Cortex of kidney (tissue), 1 donor: ENCODE results near the gene STAC3.

ENCODE experiments used
- DNase-seq: peaks from one replicate; lab custom pipeline; 2025; lab: John Stamatoyannopoulos, UW

The STAC3 gene

DNA sequence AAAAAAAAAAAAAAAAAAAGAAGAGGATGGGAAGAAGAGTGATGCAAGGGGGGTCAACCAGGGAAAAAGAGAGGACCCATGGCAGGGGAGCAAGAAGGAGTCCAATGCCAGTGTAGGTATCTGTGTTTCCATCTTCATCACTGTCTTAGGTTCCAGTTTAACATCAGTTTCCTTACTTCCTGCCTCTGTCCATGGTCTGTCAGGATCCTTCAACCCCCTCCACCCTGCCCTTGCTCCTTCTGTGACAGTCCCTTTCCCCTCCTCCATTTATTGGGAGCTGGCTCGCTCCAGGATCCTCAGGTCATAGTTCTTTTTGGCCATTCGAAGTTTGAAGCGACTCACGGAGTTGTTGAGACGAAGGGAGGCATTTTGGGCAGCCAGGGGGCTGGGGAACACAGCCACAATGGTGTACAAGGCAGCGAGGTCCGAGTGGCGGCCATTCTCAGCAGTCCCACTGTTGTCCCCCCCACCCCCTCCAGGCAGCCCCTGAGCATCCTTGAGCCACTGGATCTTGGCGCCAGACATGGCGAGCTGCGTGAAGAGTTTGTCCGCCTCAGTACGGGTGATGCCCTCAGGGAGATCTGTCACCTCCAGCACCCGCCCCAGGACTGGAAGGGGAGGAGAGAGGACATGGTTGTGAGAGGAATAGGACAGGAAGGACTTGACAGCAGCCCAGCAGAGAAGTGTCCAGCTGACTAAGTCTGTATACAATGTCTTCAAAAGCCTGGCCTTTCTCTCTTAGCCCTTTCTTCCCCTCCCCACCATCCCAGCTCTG is 3.7 kb upstream of the STAC3 start:
- DNase-seq, result no peak

DNA sequence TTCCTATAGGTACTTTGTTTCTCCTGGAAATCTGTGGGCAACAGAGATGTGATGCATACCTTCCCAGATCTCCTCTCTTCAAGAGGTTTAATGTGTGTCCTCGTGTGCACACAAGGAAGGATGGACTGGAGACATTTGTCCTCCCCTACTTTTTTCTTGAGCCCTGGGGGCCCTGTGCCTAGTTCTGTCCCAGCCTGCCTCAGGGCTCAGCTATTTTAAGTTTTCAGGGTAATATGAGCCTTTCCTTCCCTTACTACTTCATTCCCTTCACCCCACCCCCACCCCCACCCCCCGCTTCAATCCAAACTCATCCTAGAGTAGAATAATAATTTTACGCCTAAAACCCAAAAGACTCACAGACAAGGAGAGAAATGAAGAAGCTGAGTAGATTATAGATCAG is 446 bp downstream of the STAC3 start:
- DNase-seq, result no peak

DNA sequence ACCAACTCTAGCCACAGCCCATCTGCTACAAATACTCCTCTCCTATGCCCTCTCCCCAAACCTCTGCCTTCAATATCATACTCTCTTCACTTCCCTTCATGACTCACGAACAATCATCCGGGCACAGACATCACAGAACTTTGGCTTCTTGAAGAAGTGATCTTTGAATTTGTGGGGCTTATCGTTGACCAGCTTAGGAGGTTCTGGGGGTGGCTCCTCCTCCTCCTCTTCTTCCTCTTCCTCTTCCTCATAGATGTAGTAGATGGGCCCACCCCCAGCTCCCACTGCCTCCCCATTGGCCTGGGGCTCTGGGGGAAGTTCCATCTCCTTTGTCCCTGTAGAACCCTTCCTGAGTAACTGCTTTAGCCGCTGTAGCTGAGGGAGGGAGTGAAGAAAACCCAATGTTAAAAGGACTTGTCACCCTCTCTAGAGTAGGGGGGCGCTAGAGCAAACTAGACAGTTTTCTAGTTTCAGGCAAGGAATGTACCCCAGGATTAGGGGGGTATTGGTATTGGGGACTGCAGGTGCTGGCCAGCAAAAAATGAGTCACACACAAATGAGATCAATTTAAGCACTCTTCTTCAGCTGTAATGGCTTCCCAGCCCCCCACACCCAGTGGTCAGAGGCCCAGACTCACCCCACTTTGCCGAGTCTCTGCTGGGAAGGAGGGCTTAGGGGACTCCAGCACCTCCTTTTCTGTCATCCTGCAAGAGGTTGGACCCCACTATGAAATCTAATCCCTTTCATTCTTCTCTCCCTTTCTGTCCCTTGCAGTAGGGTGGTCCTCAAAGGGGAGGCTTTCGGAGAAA is 1.8 kb downstream of the STAC3 start:
- no peak for DNase-seq

DNA sequence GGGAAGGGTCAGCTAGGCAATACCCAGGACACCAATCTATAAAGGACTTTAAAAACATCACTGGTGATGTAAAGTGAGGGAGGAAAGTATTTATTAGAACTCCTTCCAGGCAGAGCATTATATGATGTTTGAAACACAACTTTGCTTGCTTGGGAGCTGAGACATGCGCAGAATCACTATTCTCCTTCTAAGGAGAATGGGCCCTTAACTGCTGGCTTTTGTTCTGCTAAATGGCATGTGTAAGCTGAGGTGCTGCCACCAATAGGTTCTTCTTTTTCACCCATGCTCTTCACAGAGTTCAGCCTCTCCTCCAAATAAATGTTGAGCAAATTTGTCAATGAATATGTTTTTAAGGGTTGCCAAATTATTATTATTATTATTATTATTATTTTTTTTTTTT is 3.9 kb downstream of the STAC3 start:
- no peak for DNase-seq

- DNase-seq, result no peak
Observed at GRCh38 chr12:57244312-57244696, 6.7 kb downstream of the STAC3 start.

- DNase-seq, result no peak
Observed at GRCh38 chr12:57243521-57244311, 7.3 kb downstream of the STAC3 start.

GRCh38 chr12:57242691-57243454 is 8.1 kb downstream of the STAC3 start:
- no peak for DNase-seq

GRCh38 chr12:57242329-57242690 is 8.7 kb downstream of the STAC3 start:
- no peak for DNase-seq

- no peak for DNase-seq
Observed at GRCh38 chr12:57241402-57242310, 9.3 kb downstream of the STAC3 start.

DNA sequence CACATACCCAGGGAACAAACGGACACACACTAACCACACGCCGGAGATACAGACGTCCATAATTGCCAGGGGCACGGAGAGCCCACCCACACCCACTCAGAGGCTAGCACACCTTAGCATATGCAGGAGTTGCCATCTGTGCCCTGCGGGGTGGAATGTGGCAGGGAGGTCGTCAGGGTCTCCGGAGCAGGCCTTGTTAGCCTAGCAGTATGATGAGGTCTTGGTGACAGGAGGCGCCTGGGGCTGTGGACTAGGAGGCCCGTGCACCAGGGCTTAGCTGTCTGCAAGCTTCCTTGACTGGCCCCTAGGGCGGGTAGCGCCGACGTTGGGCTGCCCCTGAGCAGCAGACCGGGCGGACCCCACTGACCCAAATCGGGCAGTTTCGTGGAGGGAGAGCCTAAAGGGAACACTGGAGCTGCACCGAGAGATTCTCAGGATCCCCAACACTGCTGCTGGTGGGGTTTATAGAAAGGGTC is 10.0 kb downstream of the STAC3 start:
- no peak for DNase-seq

DNA sequence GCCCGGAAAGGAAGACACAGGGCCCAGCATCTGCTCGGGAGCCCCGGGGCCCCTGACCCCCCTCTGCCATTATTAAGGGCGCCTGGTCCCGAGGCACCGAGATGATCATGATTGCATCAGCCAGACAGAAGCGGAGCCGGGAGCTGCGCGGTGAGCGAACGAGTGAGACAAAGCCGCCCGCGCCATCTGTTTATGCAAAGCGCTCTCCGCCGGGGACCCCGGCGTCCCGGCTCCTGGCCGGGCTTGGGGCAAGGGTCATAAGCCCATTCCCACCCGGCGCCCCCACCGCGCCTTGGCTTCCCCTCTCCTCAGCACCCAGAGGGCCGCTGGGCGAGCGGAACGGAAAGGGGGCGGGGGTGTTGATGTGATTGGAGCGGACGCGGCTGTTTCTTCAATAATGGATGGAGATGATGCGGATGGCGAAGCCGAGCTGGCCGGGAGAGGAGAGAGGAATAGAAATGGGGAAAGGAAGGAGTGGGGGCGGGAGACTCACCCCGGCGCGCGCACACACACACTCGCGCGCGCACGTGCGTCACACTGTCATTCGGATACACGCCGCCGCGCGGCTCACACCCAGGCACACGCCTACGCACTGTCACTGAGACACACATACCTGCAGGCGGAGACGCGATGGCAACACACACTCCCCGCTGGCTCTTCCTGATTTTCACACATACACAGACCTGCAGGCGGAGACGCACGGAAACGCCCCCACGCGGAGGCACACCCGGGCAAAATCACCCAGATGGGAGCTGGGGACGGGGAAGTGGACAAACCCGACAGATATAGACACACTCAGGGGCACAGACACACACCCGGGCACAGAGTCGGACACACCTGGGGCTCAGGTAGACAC is 10.7 kb downstream of the STAC3 start:
- no peak for DNase-seq

- no peak for DNase-seq
Observed at GRCh38 chr12:57239587-57240065, 11.4 kb downstream of the STAC3 start.

DNA sequence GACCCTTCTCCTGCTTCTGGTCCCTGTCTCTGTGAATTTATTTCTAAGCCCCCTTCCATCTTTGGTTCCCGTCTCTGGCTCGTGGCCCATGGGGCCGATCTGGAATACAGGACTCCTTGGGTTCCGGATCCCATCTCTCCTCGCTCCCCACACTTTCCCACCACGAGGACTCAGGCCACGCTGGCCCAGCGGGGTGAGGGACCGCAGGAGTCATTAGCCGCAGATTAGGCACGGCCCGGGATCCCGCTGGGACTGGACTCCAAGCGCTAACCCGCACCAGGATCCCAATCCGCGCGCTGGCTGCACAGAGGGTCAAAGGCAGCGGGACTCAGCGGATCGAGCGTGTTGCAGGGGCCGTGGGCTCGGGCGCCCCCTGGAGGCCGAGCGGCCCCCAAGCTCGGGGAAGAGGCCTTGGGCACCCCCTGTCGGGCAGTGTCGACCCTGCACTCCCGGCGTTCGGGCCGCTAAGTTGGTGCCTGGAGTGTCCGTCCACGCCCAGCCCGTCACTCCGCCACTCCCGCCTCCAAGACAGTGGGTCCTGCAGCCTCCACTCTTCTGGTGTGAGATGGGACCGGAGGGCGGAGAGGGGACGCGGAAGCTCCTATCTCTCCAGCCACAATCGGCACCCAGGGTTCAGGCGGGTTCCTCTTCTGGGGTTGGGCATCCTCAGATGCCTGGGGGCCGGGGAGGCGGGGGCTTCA is 12.0 kb downstream of the STAC3 start:
- DNase-seq, result no peak

GRCh38 chr12:57237932-57238853 is 12.8 kb downstream of the STAC3 start:
- DNase-seq, result no peak

GRCh38 chr12:57237596-57237931 is 13.4 kb downstream of the STAC3 start:
- no peak for DNase-seq

DNA sequence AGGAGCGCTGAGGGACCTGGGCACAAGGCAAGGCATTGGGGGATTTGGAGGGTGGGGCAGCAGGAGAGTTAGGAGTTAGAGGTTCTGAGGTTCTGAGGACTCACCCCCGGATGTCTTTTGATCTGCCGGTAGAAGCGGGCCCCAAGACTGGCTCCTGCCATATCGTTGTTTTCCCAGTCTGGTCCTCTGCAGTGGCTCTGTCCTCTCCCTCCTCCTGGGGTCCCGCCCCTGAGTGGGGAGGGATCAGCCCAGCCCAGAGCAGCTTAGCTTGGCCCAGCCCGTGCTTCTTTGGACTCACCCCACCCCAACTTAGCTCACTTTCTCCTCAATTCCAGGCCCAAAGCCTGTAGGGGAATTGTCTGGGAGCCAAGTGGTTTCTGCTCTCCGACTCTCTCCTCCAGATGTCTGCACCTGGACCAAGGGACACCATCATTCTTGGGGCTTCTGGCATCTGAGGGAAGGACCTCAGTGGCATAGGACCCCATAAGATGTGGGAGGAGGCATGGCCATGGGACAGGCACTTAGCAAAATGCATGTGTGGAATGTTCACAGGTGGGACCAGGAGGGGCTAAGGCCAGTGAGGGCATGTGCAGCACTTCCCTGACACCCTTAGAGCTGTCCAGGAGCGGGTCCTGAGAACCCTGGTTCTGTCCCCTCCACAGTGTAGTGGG is 13.9 kb downstream of the STAC3 start:
- no peak for DNase-seq

GRCh38 chr12:57236201-57236924 is 14.6 kb downstream of the STAC3 start:
- DNase-seq, result no peak
